Ishikawa (cell line): ENCODE measurements around the gene WNT10A.

ENCODE experiments used
- CEBPB ChIP-seq: IDR thresholded peaks from 2 replicates; pipeline ENCODE4 v1.6.1; 2012
- CREB1 ChIP-seq: IDR thresholded peaks from 2 replicates; pipeline ENCODE4 v1.6.1; 2012; ENCODE audit warnings: low read depth
- EP300 ChIP-seq: IDR thresholded peaks from 2 replicates; pipeline ENCODE4 v1.6.1; 2012; ENCODE audit warnings: borderline replicate concordance
- MAX ChIP-seq: IDR thresholded peaks from 2 replicates; pipeline ENCODE4 v1.6.1; 2012
- TEAD4 ChIP-seq: IDR thresholded peaks from 2 replicates; pipeline ENCODE4 v1.6.1; 2012

GRCh38 chr2:218895326-218895725 lies 14.7 kb downstream of the WNT10A start:
- TF ChIP-seq CEBPB (no peak), CREB1 (no peak), MAX (no peak), EP300 (peak; percentile 57; the same call in 1 of the 2 replicates), TEAD4 (no peak)
